Esophagus squamous epithelium (tissue), 5 donors: ENCODE measurements around the gene CAPN8. TPM values are rescaled to one million over a fixed set of nuclear protein-coding genes. Genes with fewer than 3 reads are reported as not detected.

Source experiments
- DNase-seq: peaks from one replicate; lab custom pipeline; 2025; lab: John Stamatoyannopoulos, UW
- H3K27ac ChIP-seq, 4 donors: fragments of 200-600 bp; sonication (generic); one replicate each; pipeline ENCODE4 v1.5.1; 2016 to 2019; ENCODE audit warnings: mild to moderate bottlenecking in 1 of 4
- H3K27me3 ChIP-seq, 4 donors: fragments of 200-600 bp; sonication (generic); 1 replicate in 3 of 4; 2 replicates in 1 of 4; pipeline versions ENCODE4 v1.5.1 to v1.6.0; 2017 to 2021; ENCODE audit warnings: antibody characterized with exemption in 1 of 4
- H3K36me3 ChIP-seq, 3 donors: fragments of 200-600 bp; sonication (generic); one replicate each; pipeline ENCODE4 v1.5.1; 2016 to 2019
- H3K4me1 ChIP-seq, 3 donors: fragments of 200-600 bp; sonication (generic); one replicate each; pipeline ENCODE4 v1.5.1; 2017 to 2019
- H3K4me3 ChIP-seq, 4 donors: fragments of 200-600 bp; sonication (generic); 1 replicate in 3 of 4; 2 replicates in 1 of 4; pipeline ENCODE4 v1.5.1; 2016 to 2019; ENCODE audit warnings: mild to moderate bottlenecking in 2 of 4, moderate library complexity in 1 of 4
- H3K9me3 ChIP-seq, 3 donors: fragments of 200-600 bp; sonication (generic); one replicate each; pipeline ENCODE4 v1.5.1; 2016 to 2019
- POLR2A ChIP-seq, 4 donors: fragments of 450-650 bp; IDR thresholded peaks; one replicate each; pipeline ENCODE4 v1.6.1; 2017; ENCODE audit warnings: antibody characterized with exemption in 4 of 4, mild to moderate bottlenecking in 4 of 4, moderate library complexity in 3 of 4
- WGBS, 2 donors: methylation state at CpG; one replicate each; pipeline ENCODE4 v1.1.5; 2018; 5-methylcytosine and 5-hydroxymethylcytosine counted together
- intact Hi-C: fragments of 100-400 bp; cut with DNase I; formaldehyde crosslinking; loops from one replicate; pipeline ENCODE4 v1.15.0; 2022
- small RNA-seq, 4 donors: library from RNA; depleted of rRNA; stranded (forward); fragments of <200 nt; gene quantifications; one replicate each; pipeline ENCODE3, GENCODE V24; 2016
- total RNA-seq, 4 donors: library from RNA; depleted of rRNA; stranded (reverse); fragments of >200 nt; gene quantifications; one replicate each; pipeline ENCODE4 v1.1.0, GENCODE V29; 2016
- TF ChIP-seq, protein P1 (sequence below), 6 experiments: fragments of 450-650 bp in 4 of 6; fragments of 200-600 bp in 2 of 6; sonication (generic) in 2 of 6; IDR thresholded peaks; one replicate each; pipeline ENCODE4 v1.5.1; 2016 to 2019; ENCODE audit warnings: antibody characterized with exemption in 6 of 6, mild to moderate bottlenecking in 4 of 6, moderate library complexity in 4 of 6
- donor health status: DM: yes; HTN: yes; CAD: no.

CAPN8 gene
- total RNA-seq, 4 donors from 2014 or later, result 0.26 to 1.1 (median 0.57) TPM; not detected in 1

DNA sequence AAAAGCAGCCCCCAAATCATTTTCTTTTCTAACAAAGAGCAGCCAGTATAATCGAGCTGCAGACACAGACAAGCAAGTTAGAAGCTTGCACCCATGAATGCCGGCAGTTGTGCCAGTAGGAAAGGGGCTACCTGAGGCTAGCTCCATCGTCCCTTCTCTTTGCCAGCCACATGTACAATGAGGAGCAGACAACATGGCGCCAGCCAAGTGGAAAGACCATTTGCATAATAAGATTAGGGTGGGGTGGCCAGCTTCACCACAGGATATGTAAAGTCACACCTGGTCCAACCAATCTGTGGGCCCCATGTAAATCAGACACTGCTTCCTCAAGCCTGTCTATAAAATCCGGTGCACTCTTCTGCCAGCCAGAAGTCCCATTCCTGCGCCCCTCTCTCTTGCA is 168.6 kb downstream of the CAPN8 start:
- no peaks in the 10 kb centered on the region for H3K36me3 ChIP-seq
- H3K27ac ChIP-seq, result no peak overlapping the region
- H3K27me3 ChIP-seq, result no peaks in the 10 kb centered on the region
- no peak overlapping the region for H3K4me3 ChIP-seq
- WGBS, 2 donors, result 92 to 93% methylated on average over 5 to 6 of the region's 6 CpGs
- TF ChIP-seq, protein P1, sequence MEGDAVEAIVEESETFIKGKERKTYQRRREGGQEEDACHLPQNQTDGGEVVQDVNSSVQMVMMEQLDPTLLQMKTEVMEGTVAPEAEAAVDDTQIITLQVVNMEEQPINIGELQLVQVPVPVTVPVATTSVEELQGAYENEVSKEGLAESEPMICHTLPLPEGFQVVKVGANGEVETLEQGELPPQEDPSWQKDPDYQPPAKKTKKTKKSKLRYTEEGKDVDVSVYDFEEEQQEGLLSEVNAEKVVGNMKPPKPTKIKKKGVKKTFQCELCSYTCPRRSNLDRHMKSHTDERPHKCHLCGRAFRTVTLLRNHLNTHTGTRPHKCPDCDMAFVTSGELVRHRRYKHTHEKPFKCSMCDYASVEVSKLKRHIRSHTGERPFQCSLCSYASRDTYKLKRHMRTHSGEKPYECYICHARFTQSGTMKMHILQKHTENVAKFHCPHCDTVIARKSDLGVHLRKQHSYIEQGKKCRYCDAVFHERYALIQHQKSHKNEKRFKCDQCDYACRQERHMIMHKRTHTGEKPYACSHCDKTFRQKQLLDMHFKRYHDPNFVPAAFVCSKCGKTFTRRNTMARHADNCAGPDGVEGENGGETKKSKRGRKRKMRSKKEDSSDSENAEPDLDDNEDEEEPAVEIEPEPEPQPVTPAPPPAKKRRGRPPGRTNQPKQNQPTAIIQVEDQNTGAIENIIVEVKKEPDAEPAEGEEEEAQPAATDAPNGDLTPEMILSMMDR (IDR thresholded peaks at IDR 0.05), result no peak
- no peak for TF ChIP-seq POLR2A (IDR thresholded peaks at IDR 0.05)
- no peak for DNase-seq
- H3K9me3 ChIP-seq, result no peaks in the 10 kb centered on the region
- H3K4me1 ChIP-seq, result peaks cover 6 to 30% (median 9%) of the 10 kb centered on the region in 3 donors
- intact Hi-C loops, result no loop called here

DNA sequence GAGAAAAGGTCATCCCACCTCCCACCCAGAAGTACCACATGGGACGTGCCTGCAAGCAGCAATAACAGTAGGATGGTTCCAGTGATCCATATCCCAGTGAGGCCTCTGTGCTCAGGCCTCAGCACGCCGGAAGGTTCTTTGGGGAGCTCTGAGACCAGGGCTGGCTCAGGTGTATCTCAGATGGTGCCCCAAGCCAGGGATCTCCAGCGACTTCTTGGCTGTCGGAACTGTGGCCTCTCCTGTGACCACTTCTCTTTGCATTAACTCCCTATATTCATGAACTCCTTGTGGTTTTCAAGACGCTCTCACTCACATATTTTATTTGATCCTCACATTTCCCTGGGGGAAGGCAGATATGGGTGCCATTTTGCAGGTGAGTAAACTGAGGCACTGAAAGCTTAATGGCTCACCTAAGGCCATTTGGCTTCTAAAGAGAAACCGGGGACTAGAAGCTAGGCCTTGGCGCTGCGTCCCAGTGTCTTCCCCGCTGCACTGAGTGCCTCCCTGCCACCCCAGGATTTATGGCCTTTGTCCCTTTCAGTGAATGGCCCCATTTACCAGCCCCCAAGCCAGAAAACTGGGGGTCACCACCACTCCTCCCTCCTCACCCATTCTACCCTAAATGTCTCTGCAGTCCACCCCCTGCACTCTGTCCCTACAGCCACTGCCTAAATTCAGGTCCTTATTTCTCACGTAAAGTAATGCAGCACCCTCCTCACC is 170.4 kb downstream of the CAPN8 start:
- H3K4me1 ChIP-seq, result peaks cover 0 to 20% (median 5%) of the 10 kb centered on the region in 3 donors
- no peaks in the 10 kb centered on the region for H3K9me3 ChIP-seq
- no peak overlapping the region for H3K4me3 ChIP-seq
- 86% methylated on average over 11 of the region's 11 CpGs for WGBS, 2 donors
- no peak for TF ChIP-seq POLR2A (IDR thresholded peaks at IDR 0.05)
- TF ChIP-seq, protein P1 (IDR thresholded peaks at IDR 0.05), result no peak
- no peak for DNase-seq
- intact Hi-C loops, result no loop called here
- H3K27me3 ChIP-seq, result no peaks in the 10 kb centered on the region
- H3K36me3 ChIP-seq, result no peaks in the 10 kb centered on the region
- no peak overlapping the region for H3K27ac ChIP-seq

DNA sequence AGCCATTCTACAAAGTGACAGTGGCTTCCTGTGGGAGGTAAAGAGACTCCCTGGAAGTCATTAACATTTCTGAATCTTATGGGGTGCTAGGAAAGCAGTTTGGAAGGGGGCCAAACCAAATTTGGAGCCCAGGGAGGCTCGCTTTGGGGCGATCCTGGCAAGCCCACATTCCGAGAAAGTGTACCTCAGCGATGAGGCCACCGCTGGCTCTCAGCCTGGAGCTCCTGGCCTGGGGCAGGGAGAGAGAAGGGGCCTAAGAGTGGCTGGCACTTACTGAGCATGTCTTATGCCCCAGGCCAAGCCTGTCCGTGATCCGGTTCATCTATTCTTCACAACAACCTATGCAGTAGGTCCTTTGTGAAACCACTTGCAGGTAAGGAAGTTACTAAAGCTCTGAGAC is 173.5 kb downstream of the CAPN8 start:
- H3K27me3 ChIP-seq, result no peaks in the 10 kb centered on the region
- H3K36me3 ChIP-seq, result no peaks in the 10 kb centered on the region
- no peak overlapping the region for H3K27ac ChIP-seq
- TF ChIP-seq POLR2A (IDR thresholded peaks at IDR 0.05), result no peak
- TF ChIP-seq, protein P1 (IDR thresholded peaks at IDR 0.05), result no peak
- no peak overlapping the region for H3K4me3 ChIP-seq
- intact Hi-C loops, result no loop called here
- H3K4me1 ChIP-seq, result peaks cover 0 to 12% (median 0%) of the 10 kb centered on the region in 3 donors
- no peaks in the 10 kb centered on the region for H3K9me3 ChIP-seq
- DNase-seq, result no peak
- 39% methylated on average over 5 of the region's 7 CpGs; no CpG with 5 or more reads in 1 of the 2 donors for WGBS, 2 donors

Small RNA genes within 50 kb of the gene (small RNA-seq; reads per million reads assigned to genes)
- 0 reads per million in 4 donors for gene RNU6-1248P
- gene SNRPEP10, result 0 reads per million in 4 donors

Other genes with a start within 250 kb of the CAPN8 start
- 100 to 1,000 TPM; 145 to 234 (median 177) TPM for gene CAPN2, start 46.8 kb upstream of the CAPN8 start, total RNA-seq
- gene TP53BP2, start 180.2 kb upstream of the CAPN8 start, total RNA-seq, result 10 to 100 TPM; 16.4 to 33.2 (median 29.2) TPM